Activated CD4-positive, alpha-beta memory T cell treated with anti-CD3 and anti-CD28 coated beads, Interleukin-2, amount 10 ng/mL, durations not matched to agents 7 days and 5 days (primary cell): ENCODE data around the gene HDAC3. TPM values are rescaled to one million over a fixed set of nuclear protein-coding genes. Genes with fewer than 3 reads are reported as not detected.
"Not testable (repeated sequence)": the region's sequence is repeated elsewhere in the genome, so short reads cannot be mapped to it uniquely, and the experiment has no call there.

Experiments
- CTCF ChIA-PET: fragments of 350-600 bp; sonication (Branson Sonifier 250); formaldehyde crosslinking; loops from one replicate; lab custom pipeline; 2021; ENCODE audit warnings: antibody characterized with exemption, inconsistent platforms; lab: Charles Lee
- POLR2A ChIA-PET: fragments of 350-600 bp; sonication (Branson Sonifier 250); formaldehyde crosslinking; loops from one replicate; lab custom pipeline; 2021; ENCODE audit warnings: antibody characterized with exemption; lab: Charles Lee
- DNase-seq: peaks from one replicate; pipeline ENCODE4 v3.0.0-alpha.2; 2020
- H3K27ac Mint-ChIP-seq: one replicate; pipeline ENCODE4 v1.8.0; 2021; ENCODE audit warnings: mild to moderate bottlenecking, mixed read lengths
- H3K27me3 Mint-ChIP-seq: one replicate; pipeline ENCODE4 v1.8.0; 2021; ENCODE audit warnings: mixed read lengths
- H3K36me3 Mint-ChIP-seq: one replicate; pipeline ENCODE4 v1.8.0; 2021; ENCODE audit warnings: low read depth, mixed read lengths
- H3K4me1 Mint-ChIP-seq: one replicate; pipeline ENCODE4 v1.8.0; 2021; ENCODE audit warnings: mixed read lengths
- H3K4me3 Mint-ChIP-seq: one replicate; pipeline ENCODE4 v1.8.0; 2021; ENCODE audit warnings: mild to moderate bottlenecking, mixed read lengths
- H3K9me3 Mint-ChIP-seq: one replicate; pipeline ENCODE4 v1.8.0; 2021; ENCODE audit warnings: mixed read lengths
- total RNA-seq, 2 experiments: library from RNA; stranded (reverse); gene quantifications; one replicate each; pipeline ENCODE4 v1.2.3, GENCODE V29; 2021

HDAC3 gene
- total RNA-seq, 2 experiments from 2014 or later, result 72.0 to 77.9 TPM

DNA sequence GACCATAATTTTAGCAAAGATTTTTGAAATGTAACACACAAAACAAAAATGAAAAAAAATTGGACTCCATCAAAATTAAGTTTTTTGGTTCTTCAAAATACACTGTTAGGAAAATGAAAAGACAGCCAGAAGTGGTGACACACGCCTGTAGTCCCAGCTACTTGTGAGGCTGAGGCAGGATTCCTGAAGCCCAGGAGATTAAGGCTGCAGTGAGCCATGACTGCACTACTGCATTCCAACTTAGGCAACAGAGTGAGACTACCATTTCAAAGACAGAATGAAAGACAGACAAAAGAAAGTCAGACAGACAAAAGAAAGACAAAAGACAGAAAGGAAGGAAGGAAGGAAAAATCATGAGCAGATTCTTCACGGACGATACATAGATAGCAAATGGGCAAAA is 25.4 kb downstream of the HDAC3 start:
- ChIA-PET POLR2A (interaction anchor here (6.8 kb wide), 1 partner anchor 6 kb away, joined by 123 read pairs; the partner anchor contains the start of gene DIAPH1), CTCF (interaction anchor here (1.2 to 3.8 kb wide), 2 partner anchors 19 to 350 kb away, joined by 3 to 20 read pairs; no protein-coding TSS in a partner anchor)
- Mint-ChIP-seq H3K9me3 (no peaks in the 10 kb centered on the region), H3K36me3 (peaks cover 62% of the 10 kb centered on the region), H3K27ac (peak overlapping the region; percentile 3), H3K4me1 (peaks cover 80% of the 10 kb centered on the region), H3K4me3 (no peak overlapping the region), H3K27me3 (no peaks in the 10 kb centered on the region)
- no peak for DNase-seq

DNA sequence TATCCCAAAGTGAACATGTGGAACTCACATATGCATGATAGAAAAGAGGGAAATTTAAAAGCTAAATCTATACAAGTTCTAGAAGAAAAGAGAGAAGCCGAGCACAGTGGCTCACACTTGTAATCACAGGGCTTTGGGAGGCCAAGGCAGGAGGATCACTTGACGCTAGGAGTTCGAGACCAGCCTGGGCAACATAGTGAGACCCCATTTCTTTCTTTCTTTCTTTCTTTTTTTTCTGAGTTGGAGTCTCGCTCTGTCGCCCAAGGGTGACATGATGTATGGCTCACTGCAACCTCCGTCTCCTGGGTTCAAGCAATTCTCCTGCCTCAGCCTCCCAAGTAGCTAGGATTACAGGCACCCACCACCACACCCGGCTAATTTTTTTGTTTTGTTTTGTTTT is 26.7 kb downstream of the HDAC3 start:
- Mint-ChIP-seq H3K4me1 (peaks cover 77% of the 10 kb centered on the region), H3K27ac (peak overlapping the region; percentile 47), H3K36me3 (peaks cover 54% of the 10 kb centered on the region)
- CTCF ChIA-PET, result interaction anchor here (1.1 to 14.6 kb wide), 5 partner anchors 7 to 351 kb away, joined by 3 to 198 read pairs (median 5); partner anchors contain the start of gene DIAPH1
- POLR2A ChIA-PET, result interaction anchor here (3.1 to 6.8 kb wide), 3 partner anchors 8 to 17 kb away, joined by 12 to 123 read pairs (median 41); partner anchors contain the start of gene DIAPH1
- not testable (repeated sequence) for H3K4me3 Mint-ChIP-seq, H3K9me3 Mint-ChIP-seq, DNase-seq, H3K27me3 Mint-ChIP-seq

DNA sequence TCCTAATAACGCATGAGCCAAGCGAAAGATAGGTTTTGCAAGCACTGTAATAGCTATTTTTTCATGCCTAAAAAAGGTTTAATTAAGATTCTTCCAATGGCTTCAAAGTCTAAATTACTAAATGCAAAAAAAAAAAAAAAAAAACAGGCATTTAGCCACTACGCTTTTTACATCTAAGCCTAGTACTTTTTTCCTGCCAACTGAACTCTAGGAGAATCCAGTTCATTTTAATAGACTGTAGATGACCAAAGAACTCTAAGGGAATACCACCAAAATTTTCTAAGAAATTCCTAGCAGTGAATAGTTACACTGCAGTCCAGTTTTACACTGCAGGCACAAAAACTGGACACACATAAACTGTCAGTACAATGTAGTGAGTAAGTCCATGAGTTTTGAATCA is 27.6 kb downstream of the HDAC3 start:
- peaks cover 53% of the 10 kb centered on the region for H3K36me3 Mint-ChIP-seq
- no peak for DNase-seq
- peak overlapping the region; percentile 94 for H3K27ac Mint-ChIP-seq
- no peak overlapping the region for H3K4me3 Mint-ChIP-seq
- CTCF ChIA-PET, result interaction anchor here (0.6 to 14.6 kb wide), 10 partner anchors 8 to 352 kb away, joined by 3 to 198 read pairs (median 4); partner anchors contain the start of gene DIAPH1
- no peaks in the 10 kb centered on the region for H3K9me3 Mint-ChIP-seq
- H3K27me3 Mint-ChIP-seq, result no peaks in the 10 kb centered on the region
- POLR2A ChIA-PET, result interaction anchor here (0.7 to 6.8 kb wide), 7 partner anchors 9 to 1207 kb away, joined by 3 to 123 read pairs (median 7); partner anchors contain the start of genes ANKHD1, DELE1, DIAPH1 and HDAC3
- peaks cover 77% of the 10 kb centered on the region for H3K4me1 Mint-ChIP-seq

DNA sequence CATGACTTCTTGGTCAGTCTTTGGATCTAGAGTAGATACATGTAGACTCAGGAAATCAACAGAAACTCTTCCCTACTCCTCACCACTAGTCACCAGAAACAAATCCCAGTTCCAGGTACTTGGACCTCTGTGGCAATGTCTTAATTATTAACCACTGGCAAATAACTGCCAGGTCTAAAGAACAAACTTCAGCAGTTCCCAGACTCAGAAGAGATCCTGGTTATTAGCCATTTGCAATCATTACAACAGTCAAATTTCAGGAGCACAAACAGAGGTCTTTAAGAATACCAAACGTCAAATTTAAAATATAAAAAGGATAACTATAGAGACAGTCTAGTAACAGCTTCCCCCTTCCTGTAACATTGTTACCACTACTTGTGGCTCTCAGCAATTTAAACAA is 28.1 kb downstream of the HDAC3 start:
- peaks cover 50% of the 10 kb centered on the region for H3K36me3 Mint-ChIP-seq
- peaks cover 77% of the 10 kb centered on the region for H3K4me1 Mint-ChIP-seq
- no peaks in the 10 kb centered on the region for H3K27me3 Mint-ChIP-seq
- DNase-seq, result no peak
- CTCF ChIA-PET, result interaction anchor here (0.6 to 14.6 kb wide), 9 partner anchors 9 to 83 kb away, joined by 3 to 198 read pairs (median 5); partner anchors contain the start of genes DIAPH1, HDAC3 and RELL2
- H3K9me3 Mint-ChIP-seq, result no peaks in the 10 kb centered on the region
- H3K27ac Mint-ChIP-seq, result peak overlapping the region; percentile 94
- H3K4me3 Mint-ChIP-seq, result peak overlapping the region; percentile 21
- POLR2A ChIA-PET, result interaction anchor here (0.7 to 6.8 kb wide), 8 partner anchors 9 to 1207 kb away, joined by 3 to 123 read pairs (median 5); partner anchors contain the start of genes ANKHD1, DELE1, DIAPH1 and HDAC3

DNA sequence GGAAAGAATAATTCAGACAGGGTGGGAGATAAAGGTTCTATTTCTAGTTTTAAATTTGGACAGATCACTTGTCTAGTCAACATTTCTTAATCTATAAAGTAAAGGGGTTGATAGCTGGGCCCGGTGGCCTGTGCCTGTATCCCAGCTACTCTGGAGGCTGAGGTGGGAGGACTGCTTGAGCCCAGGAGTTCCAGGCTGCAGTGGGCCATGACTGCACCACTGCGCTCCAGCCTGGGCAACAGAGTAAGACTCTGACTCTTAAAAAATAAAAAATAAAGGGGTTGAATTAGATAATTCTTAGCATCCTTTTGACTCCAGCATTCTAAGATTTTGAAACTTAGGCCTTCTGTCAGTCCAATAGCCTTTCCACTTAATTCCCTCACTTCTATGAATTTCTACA is 28.6 kb downstream of the HDAC3 start:
- ChIA-PET POLR2A (interaction anchor here (0.7 to 6.8 kb wide), 7 partner anchors 9 to 1206 kb away, joined by 3 to 123 read pairs (median 10); partner anchors contain the start of genes ANKHD1, DELE1, DIAPH1 and HDAC3), CTCF (interaction anchor here (0.9 to 14.6 kb wide), 5 partner anchors 9 to 84 kb away, joined by 4 to 198 read pairs (median 22); partner anchors contain the start of genes DIAPH1, HDAC3 and RELL2)
- no peak for DNase-seq
- Mint-ChIP-seq H3K4me1 (peaks cover 77% of the 10 kb centered on the region), H3K27me3 (no peaks in the 10 kb centered on the region), H3K27ac (peak overlapping the region; percentile 94), H3K9me3 (no peaks in the 10 kb centered on the region), H3K36me3 (peaks cover 46% of the 10 kb centered on the region), H3K4me3 (peak overlapping the region; percentile 63)

DNA sequence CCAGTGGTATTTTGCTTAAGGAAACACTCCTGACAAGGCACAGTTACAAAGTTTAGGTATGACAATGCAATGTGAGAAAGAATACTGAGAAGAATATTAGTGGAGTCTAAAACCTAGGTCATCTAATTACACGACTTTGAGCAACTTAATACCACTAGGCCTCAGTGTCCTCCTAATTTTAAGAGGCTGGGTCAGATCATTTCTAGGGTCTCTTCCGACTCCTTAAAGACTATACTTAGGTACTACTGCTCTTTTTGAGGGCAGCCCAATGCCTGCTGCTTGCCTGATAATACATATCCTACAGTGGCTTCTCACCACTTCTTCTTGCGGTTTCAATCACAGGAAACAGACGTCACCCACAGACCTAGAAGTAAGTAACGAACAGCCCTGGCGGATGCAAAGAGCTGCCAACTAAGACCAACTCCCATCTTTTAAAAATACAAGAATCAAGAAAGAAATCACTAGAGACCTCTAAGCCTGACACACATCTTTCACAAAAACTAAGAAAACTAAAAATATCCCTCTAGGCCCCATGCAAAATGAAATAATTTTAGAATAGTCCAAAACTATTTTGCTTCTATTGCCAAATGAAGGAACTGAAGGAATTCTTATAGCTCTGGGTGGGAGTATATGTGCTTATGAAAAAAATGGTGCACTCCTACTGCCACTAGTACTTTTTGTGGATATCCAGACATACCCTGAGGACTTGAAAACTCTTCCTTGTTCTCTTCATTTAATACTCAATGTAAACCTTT is 30.9 kb downstream of the HDAC3 start:
- Mint-ChIP-seq H3K27me3 (no peaks in the 10 kb centered on the region), H3K27ac (peak overlapping the region; percentile 94), H3K4me1 (peaks cover 78% of the 10 kb centered on the region), H3K9me3 (no peaks in the 10 kb centered on the region), H3K4me3 (peak overlapping the region; percentile 63), H3K36me3 (peaks cover 36% of the 10 kb centered on the region)
- DNase-seq, result peak; percentile 84
- ChIA-PET CTCF (interaction anchor here (1.3 to 14.6 kb wide), 7 partner anchors 12 to 48 kb away, joined by 4 to 198 read pairs (median 7); partner anchors contain the start of genes DIAPH1, HDAC3 and RELL2), POLR2A (interaction anchor here (0.6 to 6.8 kb wide), 9 partner anchors 8 to 88 kb away, joined by 3 to 123 read pairs (median 7); partner anchors contain the start of genes DIAPH1, HDAC3 and RELL2)

DNA sequence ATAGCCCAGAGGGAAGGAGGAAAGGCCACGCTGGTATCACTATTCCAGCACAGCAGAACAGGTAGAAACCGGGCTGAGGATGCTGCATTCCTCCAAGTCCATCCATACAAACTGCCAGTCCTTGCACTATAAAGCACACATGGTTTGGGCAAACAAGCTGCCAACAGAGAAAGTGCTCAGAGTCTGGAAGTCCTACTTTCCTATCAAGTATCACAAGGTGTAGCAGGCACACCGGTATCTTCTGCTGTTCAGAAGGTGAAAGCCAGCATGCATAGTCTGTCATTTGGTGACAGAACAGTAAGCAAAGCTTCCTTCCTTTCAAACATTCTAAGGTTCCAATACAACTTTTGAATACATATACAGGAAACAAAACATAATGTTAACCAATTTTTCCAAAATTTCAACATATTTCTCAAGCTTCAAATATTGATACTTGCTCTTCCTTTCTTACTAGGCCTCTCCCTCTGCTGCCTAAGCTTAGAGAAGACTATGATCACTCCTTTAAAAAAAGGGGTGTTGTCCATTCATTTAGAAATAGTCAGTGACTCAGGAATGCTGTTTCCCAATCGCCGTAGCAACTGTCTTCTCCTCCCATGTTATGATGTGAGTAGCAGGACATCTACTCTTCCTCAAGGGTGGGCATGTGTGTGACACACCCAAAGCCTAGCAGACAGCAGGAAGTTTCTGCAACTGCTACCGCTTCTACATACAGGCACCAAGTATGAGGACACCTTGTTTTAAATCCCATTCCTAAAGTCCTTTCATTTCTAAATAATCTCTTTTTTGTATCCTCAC is 32.5 kb downstream of the HDAC3 start:
- H3K4me1 Mint-ChIP-seq, result peaks cover 82% of the 10 kb centered on the region
- ChIA-PET POLR2A (interaction anchor here (1.0 to 4.9 kb wide), 4 partner anchors 10 to 32 kb away, joined by 3 to 57 read pairs (median 21); partner anchors contain the start of genes DIAPH1, HDAC3 and RELL2), CTCF (interaction anchor here (0.7 to 14.6 kb wide), 6 partner anchors 9 to 40 kb away, joined by 3 to 198 read pairs (median 10); partner anchors contain the start of gene DIAPH1)
- peak overlapping the region; percentile 68 for H3K4me3 Mint-ChIP-seq
- H3K9me3 Mint-ChIP-seq, result no peaks in the 10 kb centered on the region
- no peaks in the 10 kb centered on the region for H3K27me3 Mint-ChIP-seq
- H3K27ac Mint-ChIP-seq, result peak overlapping the region; percentile 94
- peak; percentile 25 for DNase-seq
- H3K36me3 Mint-ChIP-seq, result peaks cover 40% of the 10 kb centered on the region

DNA sequence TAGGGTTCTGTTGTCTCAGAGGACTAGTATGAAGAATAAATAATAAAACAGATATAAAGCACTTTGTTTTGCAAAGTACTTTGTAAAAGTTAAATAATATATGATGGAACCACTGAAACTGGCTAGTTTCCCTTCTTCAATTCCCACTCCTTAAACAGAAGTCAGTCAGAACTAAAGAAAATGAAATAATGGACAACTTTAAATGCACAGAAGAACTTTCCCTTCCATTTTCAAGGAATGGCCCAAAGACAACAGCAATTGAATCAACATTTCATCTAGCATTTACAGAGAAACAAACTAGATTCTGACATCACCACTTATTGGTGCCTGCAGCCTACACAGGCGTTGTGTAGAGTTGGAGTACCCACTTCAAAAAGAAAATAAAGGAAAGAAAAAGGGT is 34.0 kb downstream of the HDAC3 start:
- no peak for DNase-seq
- no peaks in the 10 kb centered on the region for H3K27me3 Mint-ChIP-seq
- ChIA-PET POLR2A (interaction anchor here (1.0 to 4.9 kb wide), 4 partner anchors 9 to 34 kb away, joined by 3 to 57 read pairs (median 20); partner anchors contain the start of genes DIAPH1, HDAC3 and RELL2), CTCF (interaction anchor here (1.1 to 14.6 kb wide), 7 partner anchors 10 to 39 kb away, joined by 3 to 198 read pairs (median 9); partner anchors contain the start of genes DIAPH1, HDAC3 and RELL2)
- H3K27ac Mint-ChIP-seq, result peak overlapping the region; percentile 70
- no peak overlapping the region for H3K4me3 Mint-ChIP-seq
- no peaks in the 10 kb centered on the region for H3K9me3 Mint-ChIP-seq
- peaks cover 83% of the 10 kb centered on the region for H3K4me1 Mint-ChIP-seq
- peaks cover 37% of the 10 kb centered on the region for H3K36me3 Mint-ChIP-seq

DNA sequence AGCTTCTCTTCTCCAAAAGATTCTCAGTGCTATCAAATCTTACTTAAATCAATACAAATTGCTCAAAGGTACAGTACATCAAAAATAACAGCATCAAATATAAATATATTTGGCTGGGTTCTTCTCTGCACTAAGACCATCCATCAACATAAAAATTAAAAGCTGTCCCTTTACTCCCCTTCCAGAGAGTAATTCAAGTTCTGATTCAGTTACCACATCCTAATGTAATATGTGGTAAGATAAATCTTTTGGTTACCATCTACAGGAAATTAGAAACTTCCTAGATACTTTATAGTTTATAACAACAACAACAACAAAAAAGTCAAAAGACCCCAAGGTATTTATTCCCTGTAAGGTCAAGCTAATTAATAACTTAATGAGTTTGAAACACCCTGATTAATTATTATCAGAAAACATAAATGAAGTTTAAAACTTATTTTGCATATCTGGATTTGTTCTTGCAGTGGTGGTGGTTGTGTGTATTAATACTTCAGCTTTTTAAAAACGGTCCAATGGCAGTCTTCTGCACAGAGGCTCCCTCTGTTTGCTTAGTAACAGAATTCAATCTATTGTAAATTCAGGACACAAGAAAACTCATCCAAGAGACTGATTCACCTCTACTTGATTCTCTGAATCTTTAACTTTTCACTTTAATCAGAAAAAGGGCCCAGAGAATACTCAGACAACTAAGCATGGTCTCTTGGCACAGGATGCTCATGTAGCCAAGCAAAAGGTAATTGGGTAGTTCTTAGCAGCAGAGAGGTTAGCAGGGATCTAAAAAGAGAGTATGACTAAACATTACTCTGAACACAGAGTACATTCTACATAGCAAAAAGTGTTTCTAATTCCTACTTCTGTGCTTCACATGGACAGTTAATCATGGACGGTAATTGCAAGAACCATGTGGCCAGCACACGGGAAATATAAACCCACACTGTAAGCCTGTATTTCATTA is 38.0 kb downstream of the HDAC3 start:
- no peak for DNase-seq
- POLR2A ChIA-PET, result interaction anchor here (1.2 to 3.5 kb wide), 11 partner anchors 8 to 369 kb away, joined by 3 to 46 read pairs (median 5); partner anchors contain the start of genes DIAPH1, FCHSD1, HDAC3 and RELL2
- Mint-ChIP-seq H3K4me3 (no peak overlapping the region), H3K27me3 (no peaks in the 10 kb centered on the region), H3K4me1 (peaks cover 75% of the 10 kb centered on the region), H3K9me3 (no peaks in the 10 kb centered on the region), H3K36me3 (peaks cover 54% of the 10 kb centered on the region), H3K27ac (peak overlapping the region; percentile 73)
- CTCF ChIA-PET, result interaction anchor here (1.1 to 14.6 kb wide), 8 partner anchors 11 to 371 kb away, joined by 3 to 198 read pairs (median 6); partner anchors contain the start of genes DIAPH1, HDAC3 and RELL2

DNA sequence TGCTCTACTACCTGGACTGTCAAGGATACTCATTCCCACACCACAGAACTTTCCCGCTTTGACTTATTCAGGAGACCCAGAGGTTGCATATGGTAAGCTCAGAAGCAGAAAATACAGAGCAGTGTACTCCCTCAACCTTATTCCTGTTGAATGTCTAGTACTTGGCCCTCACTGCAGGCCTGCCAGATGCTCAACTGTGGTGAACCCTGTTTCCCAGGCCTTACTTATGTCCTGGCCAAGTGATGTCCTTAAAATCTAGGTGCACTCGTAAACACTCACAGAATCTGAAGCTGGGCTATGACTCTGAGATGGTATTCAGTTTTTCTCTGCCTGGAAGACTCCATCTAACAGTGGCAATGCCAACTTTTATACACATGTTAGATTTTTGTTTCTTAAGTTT is 38.8 kb downstream of the HDAC3 start:
- ChIA-PET CTCF (interaction anchor here (1.1 to 14.6 kb wide), 9 partner anchors 12 to 372 kb away, joined by 3 to 198 read pairs (median 5); partner anchors contain the start of genes DIAPH1, HDAC3 and RELL2), POLR2A (interaction anchor here (1.2 to 3.5 kb wide), 11 partner anchors 9 to 370 kb away, joined by 3 to 46 read pairs (median 5); partner anchors contain the start of genes DIAPH1, FCHSD1, HDAC3 and RELL2)
- Mint-ChIP-seq H3K27ac (peak overlapping the region; percentile 33), H3K4me1 (peaks cover 74% of the 10 kb centered on the region), H3K9me3 (no peaks in the 10 kb centered on the region), H3K27me3 (no peaks in the 10 kb centered on the region), H3K4me3 (no peak overlapping the region), H3K36me3 (peaks cover 54% of the 10 kb centered on the region)
- DNase-seq, result no peak
